K562 (cell line): Measurements from ENCODE around the gene RGL2. TPM values are rescaled to one million over a fixed set of nuclear protein-coding genes. Genes with fewer than 3 reads are reported as not detected.
A peak's percentile ranks its signal among the peaks of the same experiment; 100 is the strongest.

Experiments
- BCLAF1 ChIP-seq, 2 experiments: fragments of 450-650 bp in 1 of 2; IDR thresholded peaks; 2 replicates each; pipeline ENCODE4 v1.6.1; 2011 to 2017; ENCODE audit warnings: low read depth in 2 of 2, antibody characterized with exemption in 1 of 2, borderline replicate concordance in 1 of 2, low read length in 1 of 2, mild to moderate bottlenecking in 1 of 2, mixed read lengths in 1 of 2; ENCODE audit not compliant: control insufficient read depth in 1 of 2
- CBFA2T3 ChIP-seq: fragments of 450-650 bp; IDR thresholded peaks from 2 replicates; pipeline ENCODE4 v1.6.1; 2017
- CHCHD3 ChIP-seq: fragments of 250-450 bp; sonication (Bioruptor Pico); IDR thresholded peaks from 2 replicates; pipeline ENCODE4 v2.1.2; 2022; ENCODE audit warnings: mild to moderate bottlenecking
- DACH1 ChIP-seq: fragments of 450-650 bp; IDR thresholded peaks from 2 replicates; pipeline ENCODE4 v1.6.1; 2018; ENCODE audit not compliant: partially characterized antibody
- GMEB1 ChIP-seq: fragments of 250-450 bp; sonication (Bioruptor Pico); IDR thresholded peaks from 2 replicates; pipeline ENCODE4 v1.4.0; 2020; ENCODE audit warnings: mild to moderate bottlenecking
- HDAC2 ChIP-seq: fragments of 450-650 bp; IDR thresholded peaks from 2 replicates; pipeline ENCODE4 v1.6.1; 2016; ENCODE audit warnings: mild to moderate bottlenecking
- MTA1 ChIP-seq: fragments of 450-650 bp; IDR thresholded peaks from 2 replicates; pipeline ENCODE4 v1.6.1; 2017; ENCODE audit warnings: borderline replicate concordance
- MXI1 ChIP-seq: IDR thresholded peaks from 2 replicates; pipeline ENCODE4 v1.6.1; 2011; ENCODE audit warnings: low read depth, mild to moderate bottlenecking, improper control_type of control experiment, low read length
- NR2F6 ChIP-seq: fragments of 450-650 bp; formaldehyde crosslinking; IDR thresholded peaks from 2 replicates; pipeline ENCODE4 v1.4.0; 2020; ENCODE audit warnings: mild to moderate bottlenecking
- POLR2A ChIP-seq: fragments of 450-650 bp; conservative IDR thresholded peaks from 2 replicates; pipeline ENCODE4 v1.6.1; 2016
- PRDM10 ChIP-seq: fragments of 450-650 bp; IDR thresholded peaks from 2 replicates; pipeline ENCODE4 v1.6.1; 2018; ENCODE audit not compliant: partially characterized antibody
- RAD51 ChIP-seq: fragments of 450-650 bp; IDR thresholded peaks from 2 replicates; pipeline ENCODE4 v1.7.1; 2016; ENCODE audit warnings: low read depth, mild to moderate bottlenecking, borderline replicate concordance
- RBM39 ChIP-seq: fragments of 200-400 bp; formaldehyde crosslinking; optimal IDR thresholded peaks from 2 replicates; pipeline ENCODE3; 2018; ENCODE audit warnings: low read depth, low read length
- STAG1 ChIP-seq: sonication (generic); formaldehyde crosslinking; IDR thresholded peaks from 2 replicates; pipeline ENCODE4 v1.5.0; 2020; ENCODE audit warnings: missing genetic modification reagents, borderline replicate concordance
- TCF7 ChIP-seq: sonication (generic); IDR thresholded peaks from 2 replicates; pipeline ENCODE4 v1.6.1; 2016; ENCODE audit warnings: antibody characterized with exemption, borderline replicate concordance
- TOE1 ChIP-seq, 2 experiments: fragments of 450-650 bp in 1 of 2; sonication (generic) in 1 of 2; formaldehyde crosslinking in 1 of 2; IDR thresholded peaks; 2 replicates each; pipeline versions ENCODE4 v1.7.1 to v1.8.0; 2016 to 2022; ENCODE audit warnings: borderline replicate concordance in 2 of 2, mild to moderate bottlenecking in 2 of 2, antibody characterized with exemption in 1 of 2, inconsistent platforms in 1 of 2, low read depth in 1 of 2, missing genetic modification reagents in 1 of 2, moderate library complexity in 1 of 2
- ZNF184 ChIP-seq: sonication (generic); formaldehyde crosslinking; IDR thresholded peaks from 2 replicates; pipeline ENCODE4 v1.5.0; 2020; ENCODE audit warnings: missing genetic modification reagents
- ZNF57 ChIP-seq: fragments of 450-650 bp; formaldehyde crosslinking; IDR thresholded peaks from 2 replicates; pipeline ENCODE4 v1.4.0; 2020; ENCODE audit warnings: mild to moderate bottlenecking, moderate library complexity
- ZNF583 ChIP-seq: fragments of 250-450 bp; sonication (Bioruptor Pico); IDR thresholded peaks from 2 replicates; pipeline ENCODE4 v1.4.0; 2020
- ZNF584 ChIP-seq: fragments of 200-800 bp; sonication (Bioruptor generic); IDR thresholded peaks from 2 replicates; pipeline ENCODE4 v1.6.1; 2016; ENCODE audit warnings: low read depth, mild to moderate bottlenecking, missing genetic modification characterization, missing compliant biosample characterization
- ZNF699 ChIP-seq: fragments of 250-450 bp; sonication (Bioruptor Pico); IDR thresholded peaks from 2 replicates; pipeline ENCODE4 v1.8.0; 2021; ENCODE audit warnings: mild to moderate bottlenecking, moderate library complexity; ENCODE audit not compliant: insufficient replicate concordance
- polyA plus RNA-seq, 8 experiments: library from polyadenylated mRNA; depleted of rRNA in 4 of 8; stranded (reverse) in 5 of 8; unstranded in 3 of 8; fragments of >200 nt; fragmentation: Nextera tagmentation in 2 of 8; fragmentation: Illumina TruSeq in 1 of 8; extraction: Ambion mirVana in 2 of 8; extraction: Trizol in 1 of 8; gene quantifications; 2 replicates each; pipeline versions ENCODE4 v1.2.1 to v1.2.3, GENCODE V29; 2011 to 2014; ENCODE audit warnings: inconsistent platforms in 1 of 8, missing spikeins in 1 of 8
- total RNA-seq, 7 experiments: library from RNA; depleted of rRNA in 6 of 7; stranded (reverse); fragments of >200 nt in 6 of 7; fragmentation: Illumina TruSeq in 2 of 7; extraction: Trizol in 2 of 7; gene quantifications; 2 replicates each; pipeline versions ENCODE4 v1.2.1 to v1.2.3, GENCODE V29; 2011 to 2021; ENCODE audit warnings: low replicate concordance in 1 of 7

The RGL2 gene
- total and polyA plus RNA-seq, 9 of the 15 experiments (the other 6 are each of a cell fraction or from before 2014, with no cell fraction given), result 1.8 to 57.1 (median 19.5) TPM

GRCh38 chr6:33299237-33299944 lies 649 bp upstream of the RGL2 start (continued):
- TF ChIP-seq MXI1 (no peak), ZNF57 (CRISPR knock-in tag) (no peak), STAG1 (CRISPR knock-in tag) (no peak), POLR2A (peak; percentile 99), TCF7 (peak; percentile 6; the same call in 1 of the 2 replicates), MTA1 (no peak; the same call in 1 of the 2 replicates), CBFA2T3 (no peak), ZNF184 (no peak), PRDM10 (no peak), ZNF583 (CRISPR knock-in tag) (peak; percentile 49; the same call in 1 of the 2 replicates), RAD51 (no peak), GMEB1 (no peak), NR2F6 (peak; percentile 15; the same call in 1 of the 2 replicates), ZNF584 (CRISPR knock-in tag) (no peak), CHCHD3 (peak; percentile 79; the same call in 1 of the 2 replicates), DACH1 (peak; percentile 16), TOE1 (IDR thresholded peaks at IDR 0.05; ENCODE audit: borderline replicate concordance) (peak; percentile 95), TOE1 (CRISPR knock-in tag; IDR thresholded peaks at IDR 0.05; ENCODE audit: borderline replicate concordance, low read depth) (no peak), RBM39 (peak; percentile 69), ZNF699 (no peak), HDAC2 (peak; percentile 87; the same call in 1 of the 2 replicates), BCLAF1 (IDR thresholded peaks at IDR 0.05; ENCODE audit: borderline replicate concordance in 1 of 2, control insufficient read depth in 1 of 2, low read depth in 2 of 2, low read length in 1 of 2) (peak; percentile 16 to 35; a peak in 2 of 4 replicates)
